HEK293 (cell line): ENCODE results near the gene FAM151A.

Experiments
- CTCF ChIA-PET: fragments of 350-600 bp; formaldehyde crosslinking; extraction: SDS; loops from one replicate; lab custom pipeline; 2021; ENCODE audit warnings: antibody characterized with exemption; lab: Yijun Ruan, JAX
- POLR2A ChIA-PET: fragments of 300-600 bp; formaldehyde crosslinking; extraction: SDS; loops from one replicate; lab custom pipeline; 2020; ENCODE audit warnings: antibody characterized with exemption, inconsistent platforms; lab: Yijun Ruan, JAX
- H3K27ac ChIP-seq: fragments of 200-500 bp; sonication (Bioruptor generic); 2 replicates; pipeline ENCODE4 v1.5.1; 2014; ENCODE audit warnings: low read depth, low read length, control low read depth, inconsistent platforms; ENCODE audit errors: extremely low read depth
- H3K36me3 ChIP-seq, 2 experiments: fragments of 200-500 bp in 1 of 2; sonication (Bioruptor generic) in 1 of 2; 1 replicate in 1 of 2; 2 replicates in 1 of 2; pipeline ENCODE4 v1.5.1; 2014 to 2017; ENCODE audit warnings: inconsistent platforms in 2 of 2, low read length in 2 of 2; ENCODE audit not compliant: control insufficient read depth in 2 of 2, insufficient read depth in 1 of 2
- H3K4me1 ChIP-seq: fragments of 200-500 bp; sonication (Bioruptor generic); 2 replicates; pipeline ENCODE4 v1.5.1; 2014; ENCODE audit warnings: mild to moderate bottlenecking, low read length, inconsistent platforms; ENCODE audit not compliant: control insufficient read depth, insufficient read depth
- H3K4me3 ChIP-seq: 2 replicates; pipeline ENCODE4 v1.5.1; 2011; ENCODE audit warnings: low read depth, mild to moderate bottlenecking, control low read depth, low read length, moderate library complexity
- H3K9me3 ChIP-seq: fragments of 200-500 bp; sonication (Bioruptor generic); 2 replicates; pipeline ENCODE4 v1.5.1; 2014; ENCODE audit warnings: low read depth, low read length, inconsistent platforms; ENCODE audit not compliant: control insufficient read depth, insufficient read depth
- FEZF1 ChIP-seq: fragments of 450-650 bp; formaldehyde crosslinking; IDR thresholded peaks from 2 replicates; pipeline ENCODE4 v1.5.1; 2016; ENCODE audit warnings: missing biosample characterization, missing genetic modification characterization
- HOXC10 ChIP-seq: sonication (generic); formaldehyde crosslinking; IDR thresholded peaks from 2 replicates; pipeline ENCODE4 v1.8.1; 2023; ENCODE audit warnings: mild to moderate bottlenecking, missing genetic modification reagents
- KLF8 ChIP-seq: fragments of 450-650 bp; formaldehyde crosslinking; IDR thresholded peaks from 2 replicates; pipeline ENCODE4 v1.5.1; 2016; ENCODE audit warnings: missing biosample characterization, missing genetic modification characterization
- KLF9 ChIP-seq: fragments of 450-650 bp; formaldehyde crosslinking; IDR thresholded peaks from 2 replicates; pipeline ENCODE4 v1.5.1; 2016; ENCODE audit warnings: missing biosample characterization, missing genetic modification characterization, low read depth
- OVOL3 ChIP-seq: fragments of 450-650 bp; formaldehyde crosslinking; IDR thresholded peaks from 2 replicates; pipeline ENCODE4 v1.5.1; 2016; ENCODE audit warnings: missing biosample characterization, missing genetic modification characterization
- REPIN1 ChIP-seq: fragments of 450-650 bp; formaldehyde crosslinking; IDR thresholded peaks from 2 replicates; pipeline ENCODE4 v1.5.1; 2017; ENCODE audit warnings: missing biosample characterization, missing genetic modification characterization, low read depth
- ZBTB20 ChIP-seq: fragments of 450-650 bp; formaldehyde crosslinking; IDR thresholded peaks from 2 replicates; pipeline ENCODE4 v1.5.1; 2016; ENCODE audit warnings: missing biosample characterization, missing genetic modification characterization
- ZIC2 ChIP-seq: fragments of 450-650 bp; formaldehyde crosslinking; IDR thresholded peaks from 2 replicates; pipeline ENCODE4 v1.5.1; 2016; ENCODE audit warnings: missing biosample characterization, missing genetic modification characterization
- ZNF292 ChIP-seq: fragments of 450-650 bp; formaldehyde crosslinking; IDR thresholded peaks from 2 replicates; pipeline ENCODE4 v1.5.1; 2016; ENCODE audit warnings: low read depth, missing biosample characterization, missing genetic modification characterization, borderline replicate concordance
- ZNF391 ChIP-seq: fragments of 450-650 bp; formaldehyde crosslinking; IDR thresholded peaks from 2 replicates; pipeline ENCODE4 v1.5.1; 2016; ENCODE audit warnings: low read depth, missing biosample characterization, missing genetic modification characterization, borderline replicate concordance
- ZNF501 ChIP-seq: fragments of 450-650 bp; formaldehyde crosslinking; IDR thresholded peaks from 2 replicates; pipeline ENCODE4 v1.5.1; 2016; ENCODE audit warnings: missing biosample characterization, missing genetic modification characterization
- ZNF549 ChIP-seq: fragments of 450-650 bp; IDR thresholded peaks from 2 replicates; pipeline ENCODE4 v1.5.1; 2018; ENCODE audit warnings: missing biosample characterization, missing genetic modification characterization, mild to moderate bottlenecking, inconsistent platforms, moderate library complexity
- ZNF561 ChIP-seq: fragments of 450-650 bp; IDR thresholded peaks from 2 replicates; pipeline ENCODE4 v1.5.1; 2018; ENCODE audit warnings: missing biosample characterization, missing genetic modification characterization, borderline replicate concordance
- ZNF621 ChIP-seq: fragments of 450-650 bp; formaldehyde crosslinking; IDR thresholded peaks from 2 replicates; pipeline ENCODE4 v1.5.1; 2017; ENCODE audit warnings: missing biosample characterization, missing genetic modification characterization
- ZNF777 ChIP-seq: fragments of 450-650 bp; formaldehyde crosslinking; IDR thresholded peaks from 2 replicates; pipeline ENCODE4 v1.5.1; 2017; ENCODE audit warnings: missing biosample characterization, missing genetic modification characterization, borderline replicate concordance
- ZNF843 ChIP-seq: fragments of 450-650 bp; formaldehyde crosslinking; IDR thresholded peaks from 2 replicates; pipeline ENCODE4 v1.5.1; 2016; ENCODE audit warnings: missing biosample characterization, missing genetic modification characterization
- TF ChIP-seq, protein P1 (sequence below): fragments of 450-650 bp; formaldehyde crosslinking; IDR thresholded peaks from 2 replicates; pipeline ENCODE4 v1.5.1; 2016; ENCODE audit warnings: missing biosample characterization, missing genetic modification characterization
- TF ChIP-seq, protein P2 (sequence below): fragments of 450-650 bp; formaldehyde crosslinking; IDR thresholded peaks from 2 replicates; pipeline ENCODE4 v1.5.1; 2016; ENCODE audit warnings: missing biosample characterization, missing genetic modification characterization
- TF ChIP-seq, protein P3 (sequence below): fragments of 450-650 bp; formaldehyde crosslinking; IDR thresholded peaks from 2 replicates; pipeline ENCODE4 v1.5.0; 2017; ENCODE audit warnings: missing biosample characterization, missing genetic modification characterization, borderline replicate concordance
- TF ChIP-seq, protein P4 (sequence below): fragments of 450-650 bp; formaldehyde crosslinking; optimal IDR thresholded peaks from 2 replicates; pipeline ENCODE3; 2016; ENCODE audit warnings: missing biosample characterization, mild to moderate bottlenecking, missing genetic modification characterization

FAM151A gene

DNA sequence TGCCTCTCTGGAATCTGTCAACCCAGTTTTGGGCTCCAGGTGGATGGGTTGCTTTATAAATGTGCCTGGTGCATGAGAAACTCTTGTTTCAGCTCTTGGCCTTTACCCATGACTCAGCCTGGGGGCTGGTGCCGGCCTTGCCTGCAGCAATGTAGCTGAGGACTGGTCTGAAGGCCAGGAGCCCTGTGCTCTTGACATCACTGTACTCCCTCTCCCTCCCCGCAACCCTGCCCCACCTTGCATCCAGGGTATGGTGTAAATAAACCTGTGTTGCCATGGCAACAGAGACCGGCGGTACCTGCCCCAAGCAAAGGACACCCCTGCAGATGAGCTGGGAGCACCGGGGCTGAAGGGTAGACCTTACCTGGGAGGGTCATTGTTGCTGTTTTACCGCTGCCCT, 13.3 kb downstream of the FAM151A start:
- CTCF ChIA-PET, result no interaction called here
- H3K4me1 ChIP-seq, result no peaks in the 10 kb centered on the region
- POLR2A ChIA-PET, result no interaction called here
- no peak overlapping the region for H3K4me3 ChIP-seq
- H3K27ac ChIP-seq, result no peak overlapping the region
- no peaks in the 10 kb centered on the region for H3K36me3 ChIP-seq
- H3K9me3 ChIP-seq, result no peaks in the 10 kb centered on the region
- TF ChIP-seq KLF8 (tag by site-specific recombination) (no peak), OVOL3 (no peak), ZBTB20 (tag by site-specific recombination) (no peak), ZNF621 (tag by site-specific recombination) (no peak), KLF9 (tag by site-specific recombination) (no peak), REPIN1 (no peak), HOXC10 (no peak)
- TF ChIP-seq, protein P1, sequence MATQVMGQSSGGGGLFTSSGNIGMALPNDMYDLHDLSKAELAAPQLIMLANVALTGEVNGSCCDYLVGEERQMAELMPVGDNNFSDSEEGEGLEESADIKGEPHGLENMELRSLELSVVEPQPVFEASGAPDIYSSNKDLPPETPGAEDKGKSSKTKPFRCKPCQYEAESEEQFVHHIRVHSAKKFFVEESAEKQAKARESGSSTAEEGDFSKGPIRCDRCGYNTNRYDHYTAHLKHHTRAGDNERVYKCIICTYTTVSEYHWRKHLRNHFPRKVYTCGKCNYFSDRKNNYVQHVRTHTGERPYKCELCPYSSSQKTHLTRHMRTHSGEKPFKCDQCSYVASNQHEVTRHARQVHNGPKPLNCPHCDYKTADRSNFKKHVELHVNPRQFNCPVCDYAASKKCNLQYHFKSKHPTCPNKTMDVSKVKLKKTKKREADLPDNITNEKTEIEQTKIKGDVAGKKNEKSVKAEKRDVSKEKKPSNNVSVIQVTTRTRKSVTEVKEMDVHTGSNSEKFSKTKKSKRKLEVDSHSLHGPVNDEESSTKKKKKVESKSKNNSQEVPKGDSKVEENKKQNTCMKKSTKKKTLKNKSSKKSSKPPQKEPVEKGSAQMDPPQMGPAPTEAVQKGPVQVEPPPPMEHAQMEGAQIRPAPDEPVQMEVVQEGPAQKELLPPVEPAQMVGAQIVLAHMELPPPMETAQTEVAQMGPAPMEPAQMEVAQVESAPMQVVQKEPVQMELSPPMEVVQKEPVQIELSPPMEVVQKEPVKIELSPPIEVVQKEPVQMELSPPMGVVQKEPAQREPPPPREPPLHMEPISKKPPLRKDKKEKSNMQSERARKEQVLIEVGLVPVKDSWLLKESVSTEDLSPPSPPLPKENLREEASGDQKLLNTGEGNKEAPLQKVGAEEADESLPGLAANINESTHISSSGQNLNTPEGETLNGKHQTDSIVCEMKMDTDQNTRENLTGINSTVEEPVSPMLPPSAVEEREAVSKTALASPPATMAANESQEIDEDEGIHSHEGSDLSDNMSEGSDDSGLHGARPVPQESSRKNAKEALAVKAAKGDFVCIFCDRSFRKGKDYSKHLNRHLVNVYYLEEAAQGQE (tag by site-specific recombination), result no peak
- TF ChIP-seq, protein P2, sequence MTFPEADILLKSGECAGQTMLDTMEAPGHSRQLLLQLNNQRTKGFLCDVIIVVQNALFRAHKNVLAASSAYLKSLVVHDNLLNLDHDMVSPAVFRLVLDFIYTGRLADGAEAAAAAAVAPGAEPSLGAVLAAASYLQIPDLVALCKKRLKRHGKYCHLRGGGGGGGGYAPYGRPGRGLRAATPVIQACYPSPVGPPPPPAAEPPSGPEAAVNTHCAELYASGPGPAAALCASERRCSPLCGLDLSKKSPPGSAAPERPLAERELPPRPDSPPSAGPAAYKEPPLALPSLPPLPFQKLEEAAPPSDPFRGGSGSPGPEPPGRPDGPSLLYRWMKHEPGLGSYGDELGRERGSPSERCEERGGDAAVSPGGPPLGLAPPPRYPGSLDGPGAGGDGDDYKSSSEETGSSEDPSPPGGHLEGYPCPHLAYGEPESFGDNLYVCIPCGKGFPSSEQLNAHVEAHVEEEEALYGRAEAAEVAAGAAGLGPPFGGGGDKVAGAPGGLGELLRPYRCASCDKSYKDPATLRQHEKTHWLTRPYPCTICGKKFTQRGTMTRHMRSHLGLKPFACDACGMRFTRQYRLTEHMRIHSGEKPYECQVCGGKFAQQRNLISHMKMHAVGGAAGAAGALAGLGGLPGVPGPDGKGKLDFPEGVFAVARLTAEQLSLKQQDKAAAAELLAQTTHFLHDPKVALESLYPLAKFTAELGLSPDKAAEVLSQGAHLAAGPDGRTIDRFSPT (tag by site-specific recombination), result no peak

DNA sequence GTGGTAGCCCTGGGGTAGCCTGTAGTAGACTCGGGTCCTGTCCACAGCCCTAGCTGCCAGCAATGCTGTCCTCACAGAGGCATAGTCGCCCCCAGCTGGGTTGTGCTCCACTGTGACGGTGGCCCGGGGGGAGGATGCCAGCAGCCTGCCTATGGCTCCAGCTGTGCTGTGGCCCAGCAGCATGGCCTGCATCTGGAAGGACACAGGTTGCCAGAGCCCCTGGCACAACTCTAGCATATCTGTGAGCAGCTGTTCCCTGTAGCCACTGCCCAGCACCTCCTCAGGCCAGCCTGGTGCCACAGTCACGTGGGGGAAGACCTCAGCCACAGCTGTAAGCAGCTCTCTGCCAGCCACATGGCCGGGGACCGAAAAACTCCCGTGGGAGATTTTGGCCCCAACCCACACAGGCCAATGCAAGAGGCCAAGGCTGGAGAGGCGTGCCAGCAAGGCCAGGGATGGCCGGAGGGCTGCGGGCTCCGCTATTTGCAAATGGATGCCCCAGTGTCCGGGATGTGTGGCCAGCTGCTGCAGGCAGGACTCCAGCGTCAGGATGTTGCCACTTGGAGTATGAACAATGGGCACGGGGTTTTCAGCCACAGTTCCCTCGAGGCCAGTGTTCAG, 13.9 kb downstream of the FAM151A start:
- Histone ChIP-seq H3K27ac (no peak overlapping the region), H3K4me3 (no peak overlapping the region), H3K9me3 (no peaks in the 10 kb centered on the region), H3K36me3 (no peaks in the 10 kb centered on the region), H3K4me1 (no peaks in the 10 kb centered on the region)
- ChIA-PET POLR2A (no interaction called here), CTCF (no interaction called here)
- TF ChIP-seq ZNF549 (no peak), ZIC2 (tag by site-specific recombination) (peak; percentile 89)

DNA sequence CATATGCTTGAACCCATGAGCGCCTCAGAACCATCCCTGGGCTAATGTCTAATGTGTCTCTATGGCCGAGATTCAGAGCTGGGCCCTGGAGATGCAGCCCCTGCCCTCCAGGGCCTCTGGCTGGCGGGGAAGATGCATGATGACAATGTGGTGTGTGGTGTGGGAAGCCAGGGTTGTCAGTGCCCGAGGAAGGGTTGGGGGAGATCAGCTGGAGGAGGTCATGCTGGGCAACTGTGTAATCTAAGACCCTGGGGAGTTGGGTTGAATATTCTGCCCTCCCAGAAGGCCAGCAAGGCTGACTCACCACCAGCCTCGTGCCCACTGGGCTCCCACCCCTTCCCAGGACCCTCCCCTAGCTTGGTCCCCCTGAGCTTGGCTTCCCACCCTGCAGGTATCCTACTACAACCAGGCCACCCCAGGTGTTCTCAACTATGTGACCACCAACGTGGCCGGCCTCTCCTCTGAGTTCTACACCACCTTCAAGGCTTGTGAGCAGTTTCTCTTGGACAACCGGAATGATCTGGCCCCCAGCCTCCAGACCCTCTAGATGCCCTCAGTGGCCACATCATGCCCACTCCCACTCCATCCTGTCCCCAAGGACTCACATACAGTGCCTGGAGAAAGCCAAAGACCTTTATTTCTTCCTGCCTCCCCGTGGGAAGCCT, 14.6 kb downstream of the FAM151A start:
- H3K27ac ChIP-seq, result no peak overlapping the region
- TF ChIP-seq ZNF777 (tag by site-specific recombination), result no peak
- no peak for TF ChIP-seq ZNF501 (tag by site-specific recombination)
- no peak for TF ChIP-seq ZNF843 (tag by site-specific recombination)
- TF ChIP-seq ZNF391 (tag by site-specific recombination), result no peak
- no peak for TF ChIP-seq FEZF1 (tag by site-specific recombination)
- TF ChIP-seq, protein P3, sequence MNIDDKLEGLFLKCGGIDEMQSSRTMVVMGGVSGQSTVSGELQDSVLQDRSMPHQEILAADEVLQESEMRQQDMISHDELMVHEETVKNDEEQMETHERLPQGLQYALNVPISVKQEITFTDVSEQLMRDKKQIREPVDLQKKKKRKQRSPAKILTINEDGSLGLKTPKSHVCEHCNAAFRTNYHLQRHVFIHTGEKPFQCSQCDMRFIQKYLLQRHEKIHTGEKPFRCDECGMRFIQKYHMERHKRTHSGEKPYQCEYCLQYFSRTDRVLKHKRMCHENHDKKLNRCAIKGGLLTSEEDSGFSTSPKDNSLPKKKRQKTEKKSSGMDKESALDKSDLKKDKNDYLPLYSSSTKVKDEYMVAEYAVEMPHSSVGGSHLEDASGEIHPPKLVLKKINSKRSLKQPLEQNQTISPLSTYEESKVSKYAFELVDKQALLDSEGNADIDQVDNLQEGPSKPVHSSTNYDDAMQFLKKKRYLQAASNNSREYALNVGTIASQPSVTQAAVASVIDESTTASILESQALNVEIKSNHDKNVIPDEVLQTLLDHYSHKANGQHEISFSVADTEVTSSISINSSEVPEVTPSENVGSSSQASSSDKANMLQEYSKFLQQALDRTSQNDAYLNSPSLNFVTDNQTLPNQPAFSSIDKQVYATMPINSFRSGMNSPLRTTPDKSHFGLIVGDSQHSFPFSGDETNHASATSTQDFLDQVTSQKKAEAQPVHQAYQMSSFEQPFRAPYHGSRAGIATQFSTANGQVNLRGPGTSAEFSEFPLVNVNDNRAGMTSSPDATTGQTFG (tag by site-specific recombination), result no peak
- TF ChIP-seq, protein P4, sequence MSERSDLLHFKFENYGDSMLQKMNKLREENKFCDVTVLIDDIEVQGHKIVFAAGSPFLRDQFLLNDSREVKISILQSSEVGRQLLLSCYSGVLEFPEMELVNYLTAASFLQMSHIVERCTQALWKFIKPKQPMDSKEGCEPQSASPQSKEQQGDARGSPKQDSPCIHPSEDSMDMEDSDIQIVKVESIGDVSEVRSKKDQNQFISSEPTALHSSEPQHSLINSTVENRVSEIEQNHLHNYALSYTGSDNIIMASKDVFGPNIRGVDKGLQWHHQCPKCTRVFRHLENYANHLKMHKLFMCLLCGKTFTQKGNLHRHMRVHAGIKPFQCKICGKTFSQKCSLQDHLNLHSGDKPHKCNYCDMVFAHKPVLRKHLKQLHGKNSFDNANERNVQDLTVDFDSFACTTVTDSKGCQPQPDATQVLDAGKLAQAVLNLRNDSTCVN, result no peak
- TF ChIP-seq ZNF561 (tag by site-specific recombination), result no peak
- TF ChIP-seq ZNF292 (tag by site-specific recombination), result no peak
- H3K4me1 ChIP-seq, result no peaks in the 10 kb centered on the region
- H3K9me3 ChIP-seq, result no peaks in the 10 kb centered on the region
- CTCF ChIA-PET, result no interaction called here
- POLR2A ChIA-PET, result interaction anchor here (0.6 kb wide), 1 partner anchor 104 kb away, joined by 4 read pairs; no protein-coding TSS in a partner anchor
- no peaks in the 10 kb centered on the region for H3K36me3 ChIP-seq
- H3K4me3 ChIP-seq, result no peak overlapping the region
